ENCODE results near the gene PDE4D.

Gene PDE4D

GRCh38 chr5:59831326-59832010 is 62.1 kb downstream of the PDE4D start:
- TF ChIP-seq POLR2AphosphoS5 (IDR thresholded peaks at IDR 0.05; ENCODE audit: low read depth, low read length) (no peak), SPI1 (IDR thresholded peaks at IDR 0.05; ENCODE audit: low read depth, low read length) (no peak), POU2F2 (IDR thresholded peaks at IDR 0.05; ENCODE audit: low read depth, low read length) (no peak)
- no peak for FAIRE-seq
- no peak for DNase-seq (ENCODE audit: insufficient read length, low spot score)

- FAIRE-seq (no peak), DNase-seq (ENCODE audit: insufficient read length, low spot score) (no peak)
- TF ChIP-seq SPI1 (IDR thresholded peaks at IDR 0.05; ENCODE audit: low read depth, low read length) (no peak), POLR2A (IDR thresholded peaks at IDR 0.05; ENCODE audit: low read depth, low read length) (no peak), POU2F2 (IDR thresholded peaks at IDR 0.05; ENCODE audit: low read depth, low read length) (no peak), TAF1 (IDR thresholded peaks at IDR 0.05; ENCODE audit: low read depth, low read length) (no peak), PAX5 (IDR thresholded peaks at IDR 0.05; ENCODE audit: insufficient read depth, low read length, severe bottlenecking) (no peak), POLR2AphosphoS5 (IDR thresholded peaks at IDR 0.05; ENCODE audit: low read depth, low read length) (no peak)
Measured at GRCh38 chr5:59830536-59831200, 62.9 kb downstream of the PDE4D start.

DNA sequence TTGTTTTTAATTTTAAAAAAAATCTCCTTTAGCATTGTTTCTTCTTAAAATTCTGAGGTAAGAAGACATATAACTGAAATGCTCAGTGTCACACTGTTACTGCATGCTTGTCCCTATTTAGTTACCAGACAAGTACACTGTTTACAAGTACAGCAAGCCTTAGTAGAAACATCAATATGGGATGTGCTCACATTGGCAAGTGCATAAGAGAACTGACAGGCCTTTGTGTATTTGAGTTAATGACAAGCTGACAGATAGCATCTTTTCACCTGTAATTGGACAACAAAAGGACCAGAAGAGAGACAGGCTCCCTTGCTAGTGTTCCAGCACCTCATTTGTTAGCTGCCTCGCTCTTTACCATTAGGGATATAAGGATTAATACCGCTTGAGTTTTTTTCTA is 63.6 kb downstream of the PDE4D start:
- no peak for DNase-seq (ENCODE audit: insufficient read length, low spot score)
- FAIRE-seq = no peak

DNA sequence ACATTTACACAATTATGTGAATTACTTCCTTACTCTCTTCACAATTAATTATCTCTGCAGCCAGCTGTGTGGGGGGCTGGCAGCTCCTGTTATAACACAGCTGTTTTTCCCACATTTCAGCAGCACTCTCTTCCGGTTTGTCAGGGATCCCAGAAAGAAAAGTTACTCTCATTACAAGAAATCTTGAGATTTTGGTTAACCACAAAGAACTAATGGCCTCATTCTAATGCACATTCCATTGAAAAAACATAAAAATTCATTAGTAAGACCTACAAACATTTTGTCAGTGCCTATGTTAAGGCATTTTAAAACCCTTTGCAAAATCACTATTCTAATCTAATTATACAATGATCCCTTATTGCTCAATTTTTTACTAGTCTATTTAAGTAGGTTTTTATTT is 64.1 kb downstream of the PDE4D start:
- DNase-seq (ENCODE audit: insufficient read length, low spot score) (no peak), FAIRE-seq (no peak)
- TF ChIP-seq POLR2A (IDR thresholded peaks at IDR 0.05; ENCODE audit: low read depth, low read length) = no peak
- TF ChIP-seq POLR2AphosphoS5 (IDR thresholded peaks at IDR 0.05; ENCODE audit: low read depth, low read length) = no peak
- no peak for TF ChIP-seq PAX5 (IDR thresholded peaks at IDR 0.05; ENCODE audit: insufficient read depth, low read length, severe bottlenecking)
- TF ChIP-seq TAF1 (IDR thresholded peaks at IDR 0.05; ENCODE audit: low read depth, low read length) = no peak
- TF ChIP-seq SPI1 (IDR thresholded peaks at IDR 0.05; ENCODE audit: low read depth, low read length) = no peak
- TF ChIP-seq POU2F2 (IDR thresholded peaks at IDR 0.05; ENCODE audit: low read depth, low read length) = no peak

More for the DNA sequence above, 63.6 kb downstream of the PDE4D start:
- no peak for TF ChIP-seq SPI1 (IDR thresholded peaks at IDR 0.05; ENCODE audit: low read depth, low read length)
- TF ChIP-seq TAF1 (IDR thresholded peaks at IDR 0.05; ENCODE audit: low read depth, low read length) = no peak
- no peak for TF ChIP-seq POLR2AphosphoS5 (IDR thresholded peaks at IDR 0.05; ENCODE audit: low read depth, low read length)
- no peak for TF ChIP-seq PAX5 (IDR thresholded peaks at IDR 0.05; ENCODE audit: insufficient read depth, low read length, severe bottlenecking)
- no peak for TF ChIP-seq POU2F2 (IDR thresholded peaks at IDR 0.05; ENCODE audit: low read depth, low read length)
- no peak for TF ChIP-seq POLR2A (IDR thresholded peaks at IDR 0.05; ENCODE audit: low read depth, low read length)

- no peak for TF ChIP-seq POU2F2 (IDR thresholded peaks at IDR 0.05; ENCODE audit: low read depth, low read length)
- DNase-seq (ENCODE audit: insufficient read length, low spot score) = no peak
- no peak for FAIRE-seq
Measured at GRCh38 chr5:59828623-59829022, 64.9 kb downstream of the PDE4D start.

DNA sequence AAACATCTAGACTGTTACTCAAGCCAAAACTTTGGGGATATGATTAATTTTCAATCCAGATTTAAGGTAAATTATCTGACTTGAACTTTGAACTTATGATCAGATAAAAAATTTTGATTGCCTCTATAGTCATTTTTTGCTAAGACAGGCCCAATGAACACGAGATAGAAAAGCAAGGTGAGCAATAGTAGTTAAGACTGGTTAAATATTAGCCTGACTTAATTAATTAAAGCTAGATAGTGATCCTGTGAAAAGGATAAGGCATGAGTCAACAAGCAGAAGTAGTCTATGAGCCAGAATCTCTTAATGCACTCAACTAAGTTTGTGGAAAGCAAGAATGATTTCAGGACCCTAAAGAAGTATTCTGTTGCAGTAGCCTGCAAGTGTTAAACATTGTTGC is 66.5 kb downstream of the PDE4D start:
- DNase-seq (ENCODE audit: insufficient read length, low spot score) = no peak
- TF ChIP-seq POLR2A (IDR thresholded peaks at IDR 0.05; ENCODE audit: low read depth, low read length) = no peak
- TF ChIP-seq POU2F2 (IDR thresholded peaks at IDR 0.05; ENCODE audit: low read depth, low read length) = no peak
- TF ChIP-seq TAF1 (IDR thresholded peaks at IDR 0.05; ENCODE audit: low read depth, low read length) = no peak
- TF ChIP-seq PAX5 (IDR thresholded peaks at IDR 0.05; ENCODE audit: insufficient read depth, low read length, severe bottlenecking) = no peak
- no peak for TF ChIP-seq POLR2AphosphoS5 (IDR thresholded peaks at IDR 0.05; ENCODE audit: low read depth, low read length)
- no peak for TF ChIP-seq SPI1 (IDR thresholded peaks at IDR 0.05; ENCODE audit: low read depth, low read length)
- no peak for FAIRE-seq

- no peak for FAIRE-seq
- TF ChIP-seq TAF1 (IDR thresholded peaks at IDR 0.05; ENCODE audit: low read depth, low read length) = no peak
- no peak for TF ChIP-seq PAX5 (IDR thresholded peaks at IDR 0.05; ENCODE audit: insufficient read depth, low read length, severe bottlenecking)
- no peak for TF ChIP-seq SPI1 (IDR thresholded peaks at IDR 0.05; ENCODE audit: low read depth, low read length)
- no peak for TF ChIP-seq POU2F2 (IDR thresholded peaks at IDR 0.05; ENCODE audit: low read depth, low read length)
- no peak for TF ChIP-seq POLR2AphosphoS5 (IDR thresholded peaks at IDR 0.05; ENCODE audit: low read depth, low read length)
- no peak for TF ChIP-seq POLR2A (IDR thresholded peaks at IDR 0.05; ENCODE audit: low read depth, low read length)
- DNase-seq (ENCODE audit: insufficient read length, low spot score) = no peak
Measured at GRCh38 chr5:59823420-59823819, 70.1 kb downstream of the PDE4D start.

DNA sequence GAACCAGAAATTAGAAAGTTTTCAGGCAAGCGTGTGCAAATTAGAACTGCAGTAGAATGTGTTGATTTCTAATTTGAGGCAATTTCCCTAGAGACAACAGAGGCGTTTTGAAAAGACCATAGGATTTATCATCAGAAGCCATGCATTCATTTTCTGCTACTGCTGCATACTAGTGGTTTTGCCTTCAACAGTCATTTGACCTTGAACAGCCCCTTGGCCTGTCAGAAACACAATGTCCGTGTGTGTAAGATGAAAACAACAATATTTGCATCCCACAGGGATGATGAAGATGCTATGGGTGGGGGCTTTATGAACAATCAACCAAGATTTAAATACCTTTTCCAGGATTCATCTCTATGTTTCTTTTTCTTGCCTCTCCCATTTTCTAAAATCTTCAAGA is 73.7 kb downstream of the PDE4D start:
- no peak for FAIRE-seq
- TF ChIP-seq POU2F2 (IDR thresholded peaks at IDR 0.05; ENCODE audit: low read depth, low read length) (no peak), TAF1 (IDR thresholded peaks at IDR 0.05; ENCODE audit: low read depth, low read length) (no peak), SPI1 (IDR thresholded peaks at IDR 0.05; ENCODE audit: low read depth, low read length) (no peak), POLR2A (IDR thresholded peaks at IDR 0.05; ENCODE audit: low read depth, low read length) (no peak), POLR2AphosphoS5 (IDR thresholded peaks at IDR 0.05; ENCODE audit: low read depth, low read length) (no peak), PAX5 (IDR thresholded peaks at IDR 0.05; ENCODE audit: insufficient read depth, low read length, severe bottlenecking) (no peak)
- no peak for DNase-seq (ENCODE audit: insufficient read length, low spot score)

DNA sequence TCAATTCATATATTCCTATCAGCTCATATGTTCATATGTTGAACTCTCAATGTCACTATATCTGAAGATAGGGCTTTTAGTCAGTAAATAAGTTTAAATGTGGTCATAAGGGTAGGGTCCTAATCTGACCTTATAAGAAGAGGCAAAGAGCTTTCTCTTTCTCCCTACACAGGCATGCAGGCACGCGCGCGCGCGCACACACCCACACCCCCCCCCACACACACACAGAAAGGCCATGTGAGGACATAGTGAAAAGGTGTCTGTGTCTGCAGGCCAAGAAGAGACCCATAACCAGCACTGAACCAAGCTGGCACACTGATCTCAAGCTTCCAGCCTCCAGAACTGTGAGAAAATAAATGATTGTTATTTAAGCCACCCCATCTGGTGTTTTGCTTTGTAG is 76.0 kb downstream of the PDE4D start:
- DNase-seq (ENCODE audit: insufficient read length, low spot score) (no peak), FAIRE-seq (no peak)
- TF ChIP-seq POU2F2 (IDR thresholded peaks at IDR 0.05; ENCODE audit: low read depth, low read length) = no peak
- no peak for TF ChIP-seq SPI1 (IDR thresholded peaks at IDR 0.05; ENCODE audit: low read depth, low read length)
- no peak for TF ChIP-seq PAX5 (IDR thresholded peaks at IDR 0.05; ENCODE audit: insufficient read depth, low read length, severe bottlenecking)
- no peak for TF ChIP-seq POLR2AphosphoS5 (IDR thresholded peaks at IDR 0.05; ENCODE audit: low read depth, low read length)
- no peak for TF ChIP-seq POLR2A (IDR thresholded peaks at IDR 0.05; ENCODE audit: low read depth, low read length)
- TF ChIP-seq TAF1 (IDR thresholded peaks at IDR 0.05; ENCODE audit: low read depth, low read length) = no peak
